GM18861 (cell line): ENCODE measurements around the gene TMEM143.

Source experiments
- ATAC-seq: cut with Tn5 transposase; IDR thresholded peaks from one replicate; pipeline ENCODE4 v1.9.1; 2021; ENCODE audit not compliant: unreplicated experiment

Gene TMEM143

GRCh38 chr19:48361912-48362311, 1.8 kb downstream of the TMEM143 start:
- no peak for ATAC-seq

GRCh38 chr19:48359123-48359522, 4.6 kb downstream of the TMEM143 start:
- ATAC-seq = no peak

- no peak for ATAC-seq
These were observed 8.3 kb downstream of the TMEM143 start for GRCh38 chr19:48355365-48355954.

- ATAC-seq = no peak
These were observed 9.3 kb downstream of the TMEM143 start for GRCh38 chr19:48354332-48354992.

- ATAC-seq = no peak
These were observed 10.1 kb downstream of the TMEM143 start for GRCh38 chr19:48353677-48354076.

GRCh38 chr19:48351341-48351752, 12.4 kb downstream of the TMEM143 start:
- ATAC-seq = no peak

- no peak for ATAC-seq
These were observed 12.9 kb downstream of the TMEM143 start for GRCh38 chr19:48350856-48351255.

GRCh38 chr19:48348737-48349136, 15.0 kb downstream of the TMEM143 start:
- no peak for ATAC-seq

- no peak for ATAC-seq
These were observed 15.7 kb downstream of the TMEM143 start for GRCh38 chr19:48348045-48348444.

- no peak for ATAC-seq
These were observed 17.5 kb downstream of the TMEM143 start for GRCh38 chr19:48346191-48346590.

- no peak for ATAC-seq
These were observed 18.8 kb downstream of the TMEM143 start for GRCh38 chr19:48344892-48345291.

- ATAC-seq = no peak
These were observed 20.7 kb downstream of the TMEM143 start for GRCh38 chr19:48342841-48343540.

- ATAC-seq = no peak
These were observed 21.4 kb downstream of the TMEM143 start for GRCh38 chr19:48342414-48342738.

- ATAC-seq = no peak
These were observed 22.0 kb downstream of the TMEM143 start for GRCh38 chr19:48341515-48342413.

- no peak for ATAC-seq
These were observed 22.7 kb downstream of the TMEM143 start for GRCh38 chr19:48340995-48341394.

GRCh38 chr19:48338802-48339503, 24.8 kb downstream of the TMEM143 start:
- ATAC-seq = no peak

GRCh38 chr19:48338253-48338755, 25.4 kb downstream of the TMEM143 start:
- no peak for ATAC-seq

- peak; percentile 41 for ATAC-seq
These were observed 30.0 kb downstream of the TMEM143 start for GRCh38 chr19:48333467-48334384.

GRCh38 chr19:48332662-48333466, 30.9 kb downstream of the TMEM143 start:
- peak; percentile 60 for ATAC-seq
